Hematopoietic multipotent progenitor cell treated with erythropoietin and hydrocortisone succinate and interleukin-3 and kit ligand, for 4 days (in vitro differentiated cells): ENCODE data around the gene ADNP2.

ENCODE experiments used
- DNase-seq: peaks from one replicate; pipeline ENCODE4 v3.0.0-alpha.2; 2015

The ADNP2 gene

DNA sequence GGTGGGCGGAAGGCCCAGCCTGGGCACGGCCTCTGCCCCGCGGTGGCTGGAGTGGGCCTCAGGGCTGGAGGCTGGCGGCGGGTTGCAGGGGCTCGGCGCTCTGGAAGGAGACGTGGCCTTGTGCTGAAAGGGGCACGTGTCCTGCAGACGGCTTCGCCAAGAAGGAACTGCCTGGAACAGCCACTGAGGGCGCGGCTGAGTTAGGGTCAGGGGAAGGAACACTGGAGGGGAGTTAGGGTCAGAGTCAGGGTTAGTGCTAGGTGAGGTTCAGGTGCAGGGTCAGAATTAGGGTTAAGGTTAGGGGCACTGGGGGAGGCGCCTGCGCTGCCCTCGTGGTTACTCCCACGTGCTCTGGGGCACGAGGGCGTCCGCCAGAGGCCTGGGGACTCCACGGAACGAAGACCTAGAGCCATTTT, 933 bp upstream of the ADNP2 start:
- DNase-seq, result no peak

DNA sequence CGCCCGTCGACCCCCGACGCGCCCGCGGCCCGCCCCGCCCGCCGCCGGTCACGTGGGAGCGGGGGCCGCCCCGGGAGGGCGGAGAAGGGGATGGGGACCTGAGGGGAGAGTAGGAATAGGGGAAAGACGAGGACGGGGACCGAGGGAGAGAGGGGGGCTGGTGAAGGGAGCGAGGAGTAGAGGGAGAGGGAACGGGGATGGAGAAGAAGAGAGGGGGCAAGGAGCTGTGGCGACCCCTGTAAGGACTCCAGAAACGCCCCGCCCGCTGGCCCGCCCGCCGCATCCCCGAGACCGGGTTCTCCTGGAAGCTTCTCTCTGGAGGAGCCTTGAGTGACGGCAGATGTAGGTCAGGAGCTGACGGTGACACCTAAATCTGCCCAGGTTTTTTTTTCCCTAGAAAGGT, 615 bp downstream of the ADNP2 start:
- DNase-seq, result peak; percentile 42

DNA sequence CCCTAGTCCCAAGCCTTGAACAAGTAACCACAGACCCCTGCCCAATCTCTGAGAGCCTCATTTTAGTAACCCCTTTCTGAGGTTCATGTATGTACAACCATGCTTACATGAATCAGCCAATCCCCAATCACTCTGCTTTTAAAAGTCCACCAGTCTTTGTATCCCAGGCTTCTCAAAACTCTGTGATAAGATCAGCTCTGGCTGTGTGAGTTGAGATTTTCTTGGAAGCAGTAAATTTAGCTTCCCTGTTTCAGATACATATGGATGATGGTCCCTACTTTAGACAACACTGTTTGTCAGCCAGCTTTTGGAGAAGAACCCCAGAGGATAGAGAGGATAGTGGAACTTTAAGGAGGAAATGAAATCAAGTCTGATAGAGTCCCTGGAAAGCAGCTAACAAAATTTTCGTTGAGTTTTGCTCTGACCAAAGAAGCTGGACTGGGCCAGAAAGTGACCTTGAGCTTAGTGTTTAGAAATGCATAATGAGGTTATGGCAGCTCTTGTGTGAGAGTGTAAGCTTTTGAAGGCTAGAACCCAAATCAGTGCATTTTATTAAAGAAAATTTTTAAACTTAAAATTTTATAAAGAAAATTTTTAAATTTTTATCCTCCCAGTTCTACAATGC, 3.7 kb downstream of the ADNP2 start:
- no peak for DNase-seq

DNA sequence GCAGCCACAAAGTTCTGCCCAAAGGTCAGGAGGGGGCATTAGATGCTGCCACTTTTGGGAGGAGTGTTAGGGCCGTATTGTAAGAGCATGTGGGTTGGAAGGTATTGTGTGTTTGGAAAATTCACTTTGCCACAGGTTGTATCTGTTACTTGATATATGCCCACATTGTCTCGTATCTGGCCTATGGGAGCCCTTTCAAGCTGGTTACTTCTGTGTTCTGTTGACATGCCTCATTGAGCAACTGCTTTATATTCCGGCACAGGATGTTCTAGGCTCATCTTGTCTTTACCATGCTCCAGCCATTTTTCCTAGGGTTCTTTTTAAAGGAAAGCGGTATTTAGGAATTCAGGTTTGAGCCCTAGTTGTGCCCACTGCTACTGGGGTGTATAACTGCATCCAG, 6.0 kb downstream of the ADNP2 start:
- DNase-seq, result no peak

DNA sequence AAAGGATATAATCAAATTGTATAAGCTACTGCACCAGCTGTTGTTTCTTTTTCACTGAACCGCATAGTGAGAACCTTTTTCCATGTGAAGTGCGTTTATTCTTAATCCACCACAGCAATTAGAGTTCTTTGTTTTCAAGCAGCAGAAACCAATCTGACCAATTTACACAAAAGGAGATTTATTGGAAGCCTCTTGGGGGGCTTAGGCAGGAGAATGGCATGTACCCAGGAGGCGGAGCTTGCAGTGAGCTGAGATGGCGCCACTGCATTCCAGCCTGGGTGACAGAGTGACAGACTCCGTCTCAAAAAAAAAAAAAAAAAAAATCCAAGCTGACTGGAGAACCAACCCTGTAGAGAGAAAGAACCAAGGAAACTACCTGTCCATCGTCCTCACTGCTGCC, 10.0 kb downstream of the ADNP2 start:
- DNase-seq, result no peak

DNA sequence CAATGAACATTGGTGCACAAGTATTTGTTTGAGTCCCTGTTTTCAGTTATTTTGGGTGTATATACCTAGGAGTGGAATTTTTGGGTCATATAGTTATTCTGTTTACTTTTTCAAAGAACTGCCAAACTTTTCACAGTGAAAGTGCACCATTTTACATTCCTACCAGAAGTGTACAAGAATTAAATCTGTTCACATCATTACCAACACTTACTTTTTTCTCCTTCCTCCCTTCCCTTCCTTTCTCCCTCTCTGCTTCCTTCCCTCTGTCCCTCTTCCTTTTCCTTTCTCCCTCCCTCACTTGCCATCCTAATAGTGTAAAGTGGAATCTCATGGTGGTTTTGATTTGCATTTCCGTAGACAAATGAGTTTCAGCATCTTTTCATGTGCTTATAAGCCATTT, 11.9 kb downstream of the ADNP2 start:
- no peak for DNase-seq

DNA sequence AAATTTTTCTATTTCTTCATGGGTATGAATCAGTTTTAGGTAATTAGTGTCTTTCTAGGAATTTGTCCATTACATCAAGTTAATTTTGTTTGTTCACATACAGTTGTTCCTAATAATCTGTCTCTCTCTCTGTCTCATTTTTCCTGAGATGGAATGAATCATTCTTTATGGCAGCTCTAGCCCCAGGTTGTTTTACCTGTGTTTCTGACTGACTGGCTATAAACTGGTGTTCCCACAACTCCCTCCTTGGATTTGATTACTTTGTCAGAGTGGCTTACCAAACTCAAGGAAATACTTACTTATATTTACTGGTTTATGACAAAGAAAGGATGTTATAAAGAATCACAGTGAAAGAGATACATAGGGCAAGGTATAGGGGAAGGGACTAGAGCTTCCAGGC, 15.1 kb downstream of the ADNP2 start:
- no peak for DNase-seq

DNA sequence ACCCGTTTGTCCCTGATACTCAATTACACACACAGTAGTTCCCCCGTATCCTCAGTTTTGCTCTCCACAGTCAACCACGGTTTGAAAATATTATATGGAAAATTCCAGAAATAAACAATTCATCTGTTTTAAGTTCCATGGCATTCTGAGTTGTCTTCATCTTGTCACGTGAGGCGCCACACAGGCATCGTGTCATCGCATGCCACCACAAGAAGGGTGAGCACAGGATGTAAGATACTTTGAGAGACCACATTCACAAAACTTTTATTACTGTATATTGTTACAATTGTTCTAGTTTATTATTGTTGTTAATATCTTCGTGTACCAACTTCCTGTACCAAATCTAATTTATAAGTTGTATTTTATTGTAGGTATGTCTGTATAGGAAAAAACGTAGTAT, 17.7 kb downstream of the ADNP2 start:
- DNase-seq, result no peak

DNA sequence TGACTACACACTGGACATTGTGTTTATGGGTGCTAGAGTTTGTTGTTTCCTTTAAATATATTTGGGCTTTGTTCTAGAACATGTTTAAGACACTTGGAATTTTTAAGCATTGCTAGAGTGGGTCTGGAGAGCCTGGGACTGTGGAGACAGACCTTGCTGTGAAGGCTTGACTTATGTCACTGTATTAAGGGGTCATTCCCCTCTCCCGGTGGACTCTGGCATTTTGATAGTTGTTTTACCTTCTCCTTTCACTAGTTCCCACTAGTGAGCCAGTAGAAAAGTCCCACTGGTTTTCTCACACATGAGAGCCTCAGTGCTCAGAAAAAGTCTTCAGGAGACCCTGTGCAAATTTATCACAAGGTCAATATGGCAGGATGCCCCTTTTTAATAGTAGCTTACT, 18.6 kb downstream of the ADNP2 start:
- DNase-seq, result no peak

DNA sequence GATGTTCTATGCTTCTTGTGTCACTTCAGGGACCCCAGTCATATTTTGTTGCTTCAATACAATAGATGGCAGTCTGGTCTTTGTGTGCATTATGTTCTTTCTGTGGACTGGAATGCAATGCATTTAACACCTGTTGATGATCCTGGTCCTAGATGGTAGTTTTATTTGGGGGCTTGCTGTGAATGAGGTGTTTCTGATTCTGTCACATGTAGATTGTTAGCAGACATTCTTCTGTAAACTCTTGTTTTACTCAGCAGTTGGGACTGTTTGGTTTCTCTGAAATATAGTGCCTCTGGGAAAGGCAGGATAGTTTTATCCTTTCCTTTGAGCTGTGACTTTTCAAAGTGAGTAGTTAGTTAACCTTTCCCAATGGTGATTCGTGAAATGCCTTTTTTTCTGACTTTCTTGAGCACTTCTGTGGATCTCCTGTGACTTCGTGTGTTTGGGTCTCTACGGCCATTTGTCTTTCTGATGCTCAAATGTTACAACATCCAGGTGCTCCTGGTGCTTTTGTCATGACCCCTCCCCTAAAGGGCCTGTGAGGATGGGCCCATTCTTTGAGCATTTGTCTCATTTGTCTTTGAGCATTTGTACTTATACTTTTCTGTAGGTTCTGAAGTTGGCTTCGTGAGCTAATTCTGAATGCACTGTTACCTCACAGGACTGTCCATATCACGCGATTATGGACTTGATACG, 20.8 kb downstream of the ADNP2 start:
- DNase-seq, result no peak

DNA sequence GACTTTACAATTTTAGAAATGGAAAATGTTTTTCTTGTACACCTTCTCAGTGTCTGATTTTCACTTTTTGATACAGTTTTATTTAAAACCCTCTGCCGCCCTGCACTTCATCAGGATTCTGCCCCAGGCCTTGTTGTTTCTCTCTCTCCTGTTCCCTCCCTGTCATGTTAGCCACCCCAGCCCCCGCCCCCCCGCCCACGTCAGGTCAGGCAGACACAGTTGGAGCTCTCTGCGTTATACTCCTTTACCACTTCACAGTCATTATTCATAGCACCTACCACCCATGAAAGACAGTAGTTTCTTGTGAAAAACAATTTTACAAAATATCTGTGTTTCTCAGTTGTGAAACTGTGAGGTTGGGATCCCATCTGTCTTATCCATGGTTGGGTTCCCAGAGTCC, 21.5 kb downstream of the ADNP2 start:
- no peak for DNase-seq

DNA sequence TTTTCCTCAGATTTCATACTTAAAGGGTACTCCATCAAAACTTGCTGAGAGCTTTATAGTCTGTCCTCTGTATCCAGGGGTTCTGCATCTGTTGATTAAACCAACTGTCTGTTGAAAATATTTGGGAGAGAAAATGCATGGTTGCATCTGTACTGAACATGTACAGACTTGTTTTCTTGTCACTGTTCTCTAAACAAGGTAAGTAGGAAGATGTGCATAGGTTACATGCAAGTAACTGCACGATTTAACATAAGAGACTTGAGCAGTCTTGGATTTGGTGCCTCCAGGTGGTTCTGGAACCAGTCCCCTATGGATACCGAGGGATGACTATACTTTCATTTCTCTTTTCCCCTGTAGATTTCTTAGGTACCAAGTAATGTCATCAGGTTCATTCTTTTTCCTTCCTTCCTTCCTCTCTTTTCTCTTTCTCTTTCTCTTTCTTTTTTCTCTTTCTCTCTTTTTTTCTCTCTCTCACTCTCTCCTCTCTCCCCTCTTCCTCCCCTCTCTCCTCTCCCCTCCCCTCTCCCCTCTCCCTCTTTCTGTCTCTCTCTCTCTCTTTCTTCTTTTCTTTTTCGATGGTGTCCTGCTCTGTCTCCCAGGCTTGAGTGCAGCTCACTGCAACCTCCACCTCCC, 23.2 kb downstream of the ADNP2 start:
- no peak for DNase-seq

DNA sequence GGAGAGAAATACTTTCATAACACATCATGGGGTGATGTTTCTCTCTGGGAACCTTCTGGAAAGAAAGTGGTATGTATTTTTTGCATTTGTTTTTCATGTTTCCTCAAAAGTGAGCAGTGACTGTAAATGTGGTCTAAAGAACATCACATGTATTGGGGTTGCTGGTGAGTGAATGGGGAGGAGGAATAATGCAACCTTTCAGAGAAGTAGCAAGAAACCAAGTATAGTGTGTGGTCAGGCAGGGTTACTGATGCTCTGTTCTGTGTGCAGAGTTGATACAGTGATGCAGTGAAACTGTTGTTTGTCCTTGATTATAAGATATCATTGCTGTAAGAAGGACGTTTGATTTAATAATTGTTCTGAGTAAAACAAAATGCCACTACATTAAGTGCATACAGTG, 24.1 kb downstream of the ADNP2 start:
- no peak for DNase-seq

DNA sequence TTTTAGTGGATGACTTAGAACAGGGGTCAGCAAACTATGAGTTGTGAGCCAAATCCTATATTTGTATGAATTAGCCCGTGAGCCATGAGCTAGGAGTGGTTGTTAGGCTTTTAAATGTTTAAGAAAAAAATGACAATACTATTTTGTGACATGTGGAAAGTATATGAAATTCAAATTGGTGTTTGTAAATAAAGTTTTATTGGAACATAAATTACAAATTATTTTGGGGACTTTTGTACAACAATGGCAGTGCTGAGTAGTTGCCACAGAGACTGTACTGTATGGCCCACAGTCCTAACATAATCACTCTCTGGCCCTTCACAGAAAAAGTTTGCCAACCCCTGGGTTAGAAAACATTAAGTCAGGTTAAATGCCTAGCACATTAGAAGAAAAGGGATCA, 26.1 kb downstream of the ADNP2 start:
- DNase-seq, result no peak

DNA sequence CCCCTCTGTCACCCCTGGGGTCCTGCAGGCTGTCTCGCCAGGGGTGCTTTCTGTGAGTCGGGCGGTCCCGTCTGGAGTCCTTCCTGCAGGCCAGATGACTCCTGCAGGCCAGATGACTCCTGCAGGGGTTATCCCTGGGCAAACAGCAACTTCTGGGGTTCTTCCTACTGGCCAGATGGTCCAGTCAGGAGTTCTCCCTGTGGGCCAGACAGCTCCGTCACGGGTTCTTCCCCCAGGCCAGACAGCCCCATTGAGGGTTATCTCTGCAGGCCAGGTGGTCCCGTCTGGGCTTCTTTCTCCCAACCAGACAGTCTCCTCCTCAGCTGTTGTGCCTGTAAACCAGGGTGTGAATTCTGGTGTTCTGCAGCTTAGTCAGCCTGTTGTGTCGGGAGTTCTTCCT, 27.6 kb downstream of the ADNP2 start:
- no peak for DNase-seq

DNA sequence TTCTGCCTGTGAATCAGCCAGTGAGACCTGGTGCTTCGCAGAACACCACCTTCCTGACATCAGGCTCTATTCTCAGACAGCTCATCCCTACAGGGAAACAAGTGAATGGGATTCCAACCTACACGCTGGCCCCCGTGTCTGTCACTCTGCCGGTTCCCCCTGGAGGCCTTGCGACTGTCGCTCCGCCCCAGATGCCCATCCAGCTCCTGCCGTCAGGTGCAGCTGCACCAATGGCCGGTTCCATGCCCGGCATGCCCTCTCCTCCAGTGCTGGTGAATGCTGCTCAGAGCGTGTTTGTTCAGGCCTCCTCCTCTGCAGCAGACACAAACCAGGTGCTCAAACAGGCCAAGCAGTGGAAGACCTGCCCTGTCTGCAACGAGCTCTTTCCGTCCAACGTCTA, 28.1 kb downstream of the ADNP2 start:
- no peak for DNase-seq

DNA sequence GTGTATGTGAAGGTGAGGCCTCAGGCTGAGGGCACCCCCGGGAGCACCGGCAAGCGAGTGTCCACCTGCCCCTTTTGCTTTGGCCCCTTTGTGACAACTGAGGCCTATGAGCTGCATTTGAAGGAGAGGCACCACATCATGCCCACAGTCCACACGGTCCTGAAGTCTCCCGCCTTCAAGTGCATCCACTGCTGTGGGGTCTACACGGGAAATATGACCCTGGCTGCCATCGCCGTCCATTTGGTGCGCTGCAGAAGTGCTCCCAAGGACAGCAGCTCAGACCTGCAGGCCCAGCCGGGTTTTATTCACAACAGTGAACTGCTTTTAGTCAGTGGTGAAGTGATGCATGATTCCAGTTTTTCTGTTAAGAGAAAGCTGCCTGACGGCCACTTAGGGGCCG, 28.9 kb downstream of the ADNP2 start:
- no peak for DNase-seq

DNA sequence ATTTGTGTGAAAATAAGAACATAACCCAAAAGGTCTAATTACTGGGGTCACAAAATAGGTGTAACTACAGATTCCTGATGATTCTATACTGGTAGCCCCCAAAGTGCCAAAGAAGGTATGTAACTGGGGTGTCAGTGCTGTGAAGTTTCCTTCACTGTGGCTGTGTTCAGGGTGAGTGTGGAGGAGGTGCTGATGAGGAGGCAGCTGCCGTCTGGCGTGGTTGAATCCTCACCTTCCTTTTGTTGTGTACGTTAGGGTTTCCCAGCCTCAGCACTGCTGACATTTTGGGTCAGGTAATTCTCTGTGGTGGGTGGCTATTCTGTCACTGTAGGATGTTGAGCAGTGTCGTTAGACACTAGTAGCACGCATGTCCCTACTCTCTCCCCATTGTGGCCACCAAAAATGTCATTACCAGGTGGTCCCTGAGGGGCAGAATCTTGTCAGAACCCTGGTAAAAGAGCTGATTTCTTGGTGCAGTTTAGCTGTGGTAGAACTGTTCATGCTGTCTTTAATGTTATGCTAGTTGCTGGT, 31.5 kb downstream of the ADNP2 start:
- DNase-seq, result no peak

DNA sequence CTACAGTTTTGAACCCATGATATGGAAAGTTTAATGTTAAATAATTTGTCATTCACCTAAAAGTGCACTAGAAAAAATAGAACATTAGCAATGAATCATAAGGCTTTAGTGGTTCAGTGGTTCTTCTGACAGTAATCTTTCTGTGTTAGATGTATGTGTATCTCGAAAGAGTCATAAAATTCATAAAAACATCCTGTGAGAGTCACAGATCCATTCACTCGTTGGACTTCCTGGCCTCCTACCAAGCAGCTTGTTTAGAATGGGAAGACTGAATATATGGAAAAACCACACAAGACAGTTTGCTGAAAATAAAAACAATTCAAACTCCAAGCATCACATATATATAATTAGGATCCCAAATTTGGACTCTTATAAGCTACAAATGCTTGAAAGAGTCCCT, 34.8 kb downstream of the ADNP2 start:
- no peak for DNase-seq

DNA sequence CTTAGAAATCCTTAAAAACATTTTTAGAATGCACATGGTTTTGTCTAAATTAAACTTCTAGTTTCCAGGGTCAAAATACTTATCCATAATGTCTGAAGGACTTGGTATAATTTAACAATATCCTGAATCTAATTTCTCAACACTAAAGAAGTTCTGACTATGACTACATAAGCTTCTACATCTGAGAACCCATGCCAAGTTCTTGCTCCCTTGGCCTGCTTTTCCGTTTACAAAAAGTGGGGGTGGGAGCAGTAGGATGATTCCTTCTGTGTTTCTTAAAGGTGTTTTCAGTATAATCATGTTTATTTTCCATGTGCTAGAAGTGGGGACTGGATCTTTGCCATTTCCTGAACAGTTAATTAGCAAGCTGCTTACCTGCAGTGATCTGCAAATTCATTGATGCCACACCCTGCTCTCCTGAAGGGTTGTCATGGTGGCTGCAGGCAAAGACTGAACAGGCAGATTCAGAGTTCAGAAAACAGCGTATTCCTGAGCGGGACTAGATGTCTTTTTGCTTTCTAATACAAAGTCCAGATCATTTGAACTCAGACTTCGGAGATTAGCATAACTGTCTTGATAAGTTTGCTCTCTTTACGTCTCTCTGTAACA, 36.2 kb downstream of the ADNP2 start:
- no peak for DNase-seq

DNA sequence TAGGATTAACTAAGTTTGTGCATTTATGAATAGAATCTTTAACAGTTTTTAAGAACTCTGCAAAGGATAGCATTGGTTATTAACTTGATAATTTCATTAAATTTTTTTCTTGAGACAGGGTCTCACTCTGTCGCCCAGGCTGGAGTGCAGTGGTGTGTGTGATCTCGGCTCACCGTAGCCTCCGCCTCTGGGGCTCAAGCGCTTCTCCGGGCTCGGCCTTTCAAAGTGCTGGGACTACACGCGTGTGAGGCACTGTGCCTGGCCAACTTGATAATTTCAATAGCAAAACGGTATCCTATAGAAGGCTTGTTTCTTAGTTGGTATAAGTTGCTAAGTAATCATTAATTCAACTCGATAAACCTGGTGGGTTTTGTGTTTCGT, 38.0 kb downstream of the ADNP2 start:
- no peak for DNase-seq

DNA sequence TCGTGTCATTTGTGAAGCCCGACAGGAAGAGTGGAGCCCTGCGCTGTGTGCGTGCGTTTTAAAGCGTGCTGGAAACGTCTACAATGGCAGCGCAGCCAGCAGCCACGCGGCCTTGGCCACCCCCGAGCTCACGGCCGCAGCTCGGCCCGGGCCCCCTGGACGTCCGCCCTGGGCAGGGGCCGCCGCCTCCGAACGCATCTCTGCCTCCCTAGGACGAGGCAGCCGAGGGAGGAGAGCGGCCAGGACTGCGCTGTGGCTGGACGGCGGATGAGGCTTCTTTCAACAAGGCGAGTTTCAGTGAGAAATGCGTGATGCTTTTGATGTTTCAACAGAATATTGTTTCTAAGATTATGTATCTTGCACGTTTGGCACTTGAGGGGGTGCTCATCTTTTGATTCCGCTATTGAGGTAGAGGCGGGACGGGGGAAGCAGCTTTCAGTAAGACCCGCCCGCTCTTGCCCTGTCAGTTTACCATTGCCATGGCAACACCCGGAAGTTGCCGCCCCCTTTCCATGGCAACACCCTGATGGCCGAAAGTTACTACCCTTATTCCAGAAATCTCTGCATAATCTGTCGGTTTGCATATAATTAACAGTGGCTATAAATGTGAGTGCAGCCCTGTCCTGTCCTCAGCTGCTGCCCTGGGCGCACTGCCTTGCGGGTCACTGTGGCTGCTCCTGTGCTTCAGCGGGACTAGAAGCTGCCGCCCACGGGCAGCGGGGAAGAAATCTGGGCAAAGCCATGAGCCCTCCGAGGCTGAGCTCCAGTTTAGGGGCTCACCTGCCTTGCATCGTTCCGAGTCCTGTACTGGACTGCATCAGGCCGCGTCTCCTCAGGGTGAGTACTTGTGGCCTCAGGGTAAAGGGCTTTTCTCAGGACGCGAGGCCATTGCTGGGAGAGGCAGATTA, 38.6 kb downstream of the ADNP2 start:
- DNase-seq, result peak; percentile 94
